Anterior cingulate cortex (tissue), 58 donors: ENCODE data around the gene KLHL6.
"Not testable (repeated sequence)": the region's sequence is repeated elsewhere in the genome, so short reads cannot be mapped to it uniquely, and the experiment has no call there.

Experiments
- DNase-seq, 58 donors: peaks; one replicate each; lab custom pipeline; 2025; lab: John Stamatoyannopoulos, UW

KLHL6 gene

DNA sequence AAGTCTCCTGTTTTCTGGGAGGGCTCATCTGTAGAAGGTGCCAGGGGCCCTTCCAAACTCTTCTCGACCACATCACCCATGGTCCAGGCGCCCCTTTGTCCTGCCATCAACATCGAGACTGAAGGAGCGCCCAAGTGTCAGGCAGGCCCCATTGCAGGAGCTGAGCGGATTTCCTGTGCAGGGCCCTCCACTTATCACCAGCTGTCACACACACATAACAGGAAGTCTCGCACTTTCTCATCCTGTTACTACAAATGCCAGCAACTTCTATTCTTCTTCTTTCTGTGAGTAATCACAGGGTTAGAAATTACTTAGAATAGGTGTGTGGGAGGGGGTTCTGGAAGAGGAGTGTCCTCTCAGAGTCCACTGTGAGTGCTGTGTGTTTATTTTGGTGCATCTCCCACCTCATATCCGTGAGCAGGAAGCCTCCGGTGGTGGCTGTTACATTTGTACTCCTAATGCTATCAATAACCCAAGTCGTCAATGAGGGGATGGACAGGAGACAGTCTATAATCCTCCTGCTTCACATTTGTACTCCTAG, at the start of gene KLHL6:
Gene KLHL6, minus strand, starts transcription at position 166 of the 541 bp plus-strand sequence. Its CDS starts 53 bp downstream, at position 113.
- DNase-seq, result peak in 8 of 58 donors; percentile 2 to 36 (median 6)

DNA sequence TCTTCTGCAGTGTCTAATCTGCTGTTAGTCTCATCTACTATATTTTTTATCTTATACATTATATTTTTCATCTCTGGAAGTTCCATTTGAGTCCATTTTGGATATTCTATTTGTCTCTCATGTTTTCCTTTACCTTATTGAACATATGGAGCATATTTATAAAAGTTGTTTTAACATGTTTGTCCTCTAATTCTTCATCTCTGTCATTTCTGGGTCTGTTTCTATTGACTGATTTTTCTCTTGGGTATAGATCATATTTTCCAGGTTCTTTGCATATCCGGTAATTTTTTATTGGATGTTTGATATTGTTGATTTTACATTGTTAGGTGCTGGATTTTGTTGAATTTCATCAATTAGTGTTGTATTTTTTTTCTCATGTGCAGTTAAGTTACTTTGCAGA, 42.5 kb upstream of the KLHL6 start:
- DNase-seq, result no peak

DNA sequence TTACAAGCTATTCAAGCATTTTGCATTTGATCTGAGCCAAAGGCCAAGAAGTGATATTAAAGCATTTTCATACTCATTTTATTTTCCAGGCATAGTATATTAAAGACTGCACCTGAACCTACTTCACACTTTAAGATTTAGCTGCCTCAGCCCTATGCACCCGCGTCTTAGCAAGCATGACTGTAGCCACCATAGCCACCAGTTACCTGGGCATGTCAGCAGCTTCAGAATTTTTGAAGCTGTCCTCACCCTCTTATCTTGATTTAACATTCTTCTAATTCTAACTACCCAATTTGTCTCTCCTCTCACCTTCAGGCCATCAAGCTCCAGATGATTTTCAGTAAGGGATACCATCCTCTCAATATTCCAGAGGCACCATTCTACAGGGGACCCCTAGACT, 39.1 kb upstream of the KLHL6 start:
- no peak for DNase-seq

DNA sequence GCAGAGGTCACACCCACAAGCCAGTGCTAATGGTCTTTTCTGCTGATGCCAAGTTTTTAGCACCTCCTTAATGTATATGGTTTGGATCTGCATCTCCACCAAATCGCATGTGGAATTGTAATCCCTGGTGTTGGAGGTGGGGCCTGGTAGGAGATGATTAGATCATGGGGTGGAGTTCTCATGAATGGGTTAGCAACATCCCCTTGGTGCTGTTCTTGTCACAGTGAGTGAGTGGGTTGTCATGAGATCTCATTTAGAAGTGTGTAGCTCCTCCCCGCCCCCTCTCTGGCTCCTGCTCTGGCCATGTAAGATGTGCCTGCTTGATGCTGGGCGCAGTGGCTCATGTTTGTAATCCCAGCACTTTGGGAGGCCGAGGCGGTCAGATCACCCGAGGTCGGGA, 37.3 kb upstream of the KLHL6 start:
- no peak for DNase-seq

GRCh38 chr3:183591881-183592521, 36.5 kb upstream of the KLHL6 start:
- DNase-seq, result no peak

GRCh38 chr3:183590442-183590841, 34.9 kb upstream of the KLHL6 start:
- DNase-seq, result no peak

DNA sequence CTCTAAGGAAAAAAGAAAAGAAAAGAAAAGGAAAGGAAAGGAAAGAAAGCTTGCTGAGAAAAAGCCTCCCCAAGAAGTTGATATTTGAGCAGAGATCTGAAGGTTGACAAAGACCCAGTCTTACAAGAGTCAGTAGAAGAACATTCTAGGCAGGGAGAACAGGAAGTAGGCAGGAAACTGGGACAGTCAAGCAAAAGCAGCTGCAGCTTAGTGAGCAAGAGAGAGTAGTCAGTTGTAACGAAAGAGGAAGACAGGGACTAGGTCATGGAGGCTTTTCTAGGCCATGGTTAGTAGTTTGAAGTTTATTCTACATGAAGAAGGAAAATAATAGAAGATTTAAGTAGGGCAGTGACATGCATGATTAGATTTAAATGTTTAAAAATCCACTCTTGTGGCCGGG, 31.8 kb upstream of the KLHL6 start:
- no peak for DNase-seq

DNA sequence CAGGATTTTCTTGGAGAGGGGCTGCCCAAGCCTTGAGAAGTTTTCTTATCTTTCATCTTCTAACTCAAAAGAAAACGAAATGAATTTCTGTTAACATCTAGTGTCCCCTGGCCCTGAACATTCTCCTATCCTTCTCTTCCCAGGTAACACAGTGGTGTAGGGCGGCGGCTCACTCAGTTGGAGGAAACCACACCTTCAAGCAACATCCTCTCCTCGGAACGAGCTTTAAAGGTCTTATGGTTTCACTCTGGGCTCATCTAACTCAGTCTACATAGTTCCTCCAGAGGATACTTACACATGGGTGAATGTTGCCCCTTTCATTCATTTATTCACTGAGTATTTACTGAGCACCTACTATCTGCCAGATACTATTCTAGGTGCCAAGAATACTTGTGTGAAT, 31.0 kb upstream of the KLHL6 start:
- no peak for DNase-seq

DNA sequence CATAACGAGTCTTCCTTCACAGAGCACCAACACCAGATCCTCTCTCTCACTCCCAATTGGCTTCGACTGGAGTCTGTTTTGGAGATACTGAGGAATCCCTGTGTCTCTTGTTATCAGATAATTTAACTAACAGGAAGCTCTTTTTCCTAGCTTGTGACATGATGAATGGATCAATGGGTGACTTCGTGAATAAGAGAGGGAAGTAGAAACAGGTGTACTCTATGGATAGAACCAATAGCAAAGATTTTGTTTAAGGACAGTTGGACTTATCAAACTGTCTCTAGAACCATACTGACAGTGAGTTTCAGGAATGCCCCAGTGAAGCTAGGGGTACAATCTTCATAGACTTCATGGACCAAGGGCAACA, 29.4 kb upstream of the KLHL6 start:
- DNase-seq, result no peak

DNA sequence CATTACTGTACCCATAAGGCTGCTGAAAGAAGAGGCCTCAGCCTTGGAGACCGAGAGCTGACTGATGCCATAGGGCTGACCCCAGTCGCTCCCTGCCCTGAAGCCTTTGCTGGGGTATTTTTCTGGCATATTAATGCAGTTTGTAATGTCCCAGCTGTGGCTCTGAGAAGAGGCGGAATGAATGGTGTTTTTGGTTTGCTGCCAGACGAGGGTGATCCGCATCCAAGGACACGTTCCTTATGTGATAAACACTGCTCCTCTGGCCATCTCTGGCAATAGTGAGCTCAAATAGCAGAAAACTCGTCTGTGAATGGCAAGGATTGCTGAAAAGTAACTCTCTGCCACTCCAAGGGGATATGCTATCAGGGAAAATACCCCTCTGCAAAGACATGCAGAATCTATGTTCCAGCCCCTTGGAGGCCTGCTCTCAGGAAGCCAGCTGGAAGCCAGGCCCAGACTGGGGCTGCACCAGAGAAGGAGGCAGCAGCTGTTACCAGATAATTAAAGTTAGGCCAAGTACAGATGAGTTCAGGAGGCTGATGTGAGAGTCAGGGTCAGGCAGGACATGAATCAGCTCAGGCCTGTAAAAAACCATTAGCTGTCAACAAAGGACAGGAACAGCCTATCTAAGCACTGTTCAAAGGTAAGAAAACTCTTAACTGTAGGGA, 28.9 kb upstream of the KLHL6 start:
- DNase-seq, result peak in 19 of 58 donors; percentile 6 to 52 (median 22)

GRCh38 chr3:183583331-183584245, 28.1 kb upstream of the KLHL6 start:
- DNase-seq, result peak in 2 of 58 donors; percentile 37 to 41

DNA sequence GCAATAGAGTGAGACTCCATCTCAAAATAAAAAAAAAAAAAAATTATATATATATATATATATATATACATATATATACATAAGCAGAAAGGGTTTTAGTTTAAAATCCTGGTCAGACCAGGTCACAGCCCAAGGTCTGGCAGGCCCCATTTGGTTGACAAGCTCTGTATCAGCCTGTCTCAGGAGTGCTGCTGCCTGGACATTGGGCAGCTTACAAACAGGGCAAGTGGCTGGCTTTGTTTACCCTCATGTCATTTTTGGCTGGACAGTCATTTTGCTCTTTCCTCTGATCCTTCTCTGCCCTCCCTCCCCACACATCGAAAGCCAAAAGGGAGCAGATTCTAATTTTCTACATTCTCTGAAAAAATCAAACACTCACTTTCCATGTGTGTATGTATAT, 26.7 kb upstream of the KLHL6 start:
- no peak for DNase-seq

- peak in 7 of 58 donors; percentile 7 to 25 (median 13) for DNase-seq
These were observed 26.1 kb upstream of the KLHL6 start for GRCh38 chr3:183581496-183582155.

DNA sequence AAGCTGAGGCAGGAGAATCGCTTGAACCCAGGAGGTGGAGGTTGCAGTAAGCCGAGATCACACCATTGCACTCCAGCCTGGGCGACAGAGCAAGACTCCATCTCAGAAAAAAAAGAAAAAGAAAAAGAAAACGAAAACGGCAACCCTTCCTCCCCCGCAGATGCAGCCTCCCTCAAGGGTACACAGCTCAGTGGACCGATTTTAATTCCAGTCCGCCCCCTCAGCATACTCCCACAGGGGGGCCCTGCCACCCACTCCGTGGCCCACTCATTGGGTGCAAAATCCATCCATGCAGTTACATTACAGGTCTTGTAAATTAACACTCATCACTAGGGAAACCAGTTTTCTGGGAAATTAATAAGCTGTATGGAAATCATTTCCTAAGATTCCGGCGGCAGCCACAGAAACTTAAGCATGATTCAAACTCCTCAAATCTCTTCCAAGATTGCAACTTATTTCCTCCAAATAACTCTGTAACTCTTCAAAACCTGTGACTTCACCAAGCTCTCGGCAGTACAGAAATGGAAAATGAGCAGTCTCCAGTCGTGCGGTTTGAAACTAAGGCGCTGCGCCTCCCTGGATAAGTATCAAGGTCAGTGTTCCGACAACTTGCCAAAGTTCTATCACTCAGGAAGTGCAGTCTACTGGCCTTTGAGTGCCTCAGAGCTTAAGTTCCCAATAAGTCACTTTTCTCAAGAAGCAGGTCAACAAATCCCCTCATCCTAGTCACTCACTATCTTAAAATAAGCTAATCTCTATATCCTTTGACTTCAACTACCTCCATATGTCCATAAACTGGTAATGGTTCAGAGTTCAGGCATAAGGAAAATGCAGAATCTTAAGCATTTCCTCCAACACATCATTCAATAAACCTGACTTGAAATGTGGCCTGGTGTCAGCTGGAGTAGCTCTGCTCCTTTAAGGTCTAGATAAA, 24.7 kb upstream of the KLHL6 start:
- peak in 1 of 58 donors; percentile 12 for DNase-seq

- no peak for DNase-seq
These were observed 22.7 kb upstream of the KLHL6 start for GRCh38 chr3:183578179-183578578.

DNA sequence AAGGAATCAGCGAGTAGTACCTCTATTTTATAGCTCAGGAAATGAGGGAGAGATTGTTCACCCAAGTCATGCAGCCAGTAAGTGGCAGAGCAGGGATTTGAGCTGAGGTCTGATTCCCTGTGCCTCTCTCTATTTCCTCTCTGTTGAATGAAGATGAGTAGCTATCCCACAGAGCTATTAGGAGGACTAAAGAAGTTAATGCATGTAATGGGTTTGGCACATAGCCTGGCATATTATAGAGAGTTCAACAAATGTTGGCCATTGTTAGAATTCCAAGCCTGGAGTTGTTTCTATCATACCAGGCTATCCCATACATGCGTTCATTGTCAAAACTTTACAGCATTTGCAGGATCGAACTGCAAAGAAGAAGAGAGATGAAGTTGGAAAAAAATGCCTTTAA, 21.8 kb upstream of the KLHL6 start:
- DNase-seq, result no peak

DNA sequence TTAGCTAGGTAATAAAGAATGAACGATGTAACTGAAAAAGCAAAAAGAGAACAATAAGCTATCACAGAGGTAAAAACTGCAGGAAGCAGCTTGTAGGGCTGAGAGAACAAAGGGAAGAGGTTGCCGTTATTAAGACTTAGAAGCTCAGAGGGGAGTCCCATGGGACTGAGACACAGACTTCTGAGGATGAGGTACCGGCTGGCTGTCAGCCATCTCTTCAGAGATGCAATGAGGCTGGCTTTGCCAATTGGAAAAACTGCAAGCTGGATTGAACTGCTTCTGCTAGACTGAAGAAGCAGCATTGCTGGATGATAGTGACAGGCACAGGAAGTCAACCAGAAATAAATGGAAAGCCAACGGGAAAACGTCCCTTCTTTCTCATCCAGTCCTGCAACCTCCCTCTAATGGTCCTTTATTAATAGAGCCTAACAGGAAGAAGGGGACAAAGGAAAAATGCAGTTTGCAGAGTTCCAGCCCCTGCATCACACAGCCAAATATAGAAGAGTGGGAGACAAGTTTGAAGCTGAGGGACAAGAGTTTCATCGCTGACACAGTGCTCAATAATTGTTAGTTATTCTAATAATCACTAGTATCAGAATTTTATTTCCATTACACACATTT, 21.1 kb upstream of the KLHL6 start:
- DNase-seq, result peak in 8 of 58 donors; percentile 5 to 62 (median 21)

- DNase-seq, result no peak
These were observed 17.4 kb upstream of the KLHL6 start for GRCh38 chr3:183572935-183573334.

DNA sequence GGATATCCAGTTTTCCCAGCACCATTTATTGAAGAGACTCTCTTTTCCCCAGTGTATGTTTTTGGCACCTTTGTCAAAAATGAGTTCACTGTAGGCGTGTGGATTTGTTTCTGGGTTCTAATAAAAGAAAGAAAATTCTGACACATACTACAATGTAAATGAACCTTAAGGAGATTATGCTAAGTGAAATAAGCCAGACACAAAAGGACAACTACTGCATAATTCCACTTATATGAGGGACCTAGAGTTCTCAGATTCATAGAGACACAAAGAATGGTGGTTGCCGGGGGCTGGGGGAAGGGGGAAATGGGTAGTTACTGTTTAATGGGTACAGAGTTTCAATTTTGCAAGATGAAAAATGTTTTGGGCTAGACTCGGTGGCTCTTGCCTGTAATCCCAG, 14.7 kb upstream of the KLHL6 start:
- DNase-seq, result not testable (repeated sequence)
